GM18868 (cell line): ENCODE data around the gene C22orf23.

Experiments used
- ATAC-seq: cut with Tn5 transposase; IDR thresholded peaks from one replicate; pipeline ENCODE4 v1.9.1; 2021; ENCODE audit warnings: mild to moderate bottlenecking, moderate library complexity; ENCODE audit not compliant: unreplicated experiment

The C22orf23 gene

GRCh38 chr22:37953437-37954179 is at the start of gene C22orf23, which contains the start of gene POLR2F:
C22orf23 (minus strand) TSS chr22:37953601; CDS start chr22:37953149, 452 bp downstream.
POLR2F (plus strand) TSS chr22:37953699; CDS start chr22:37953788, 89 bp downstream.
- peak; percentile 80 for ATAC-seq

GRCh38 chr22:37999640-38000272 is 46.4 kb upstream of the C22orf23 start:
- no peak for ATAC-seq

DNA sequence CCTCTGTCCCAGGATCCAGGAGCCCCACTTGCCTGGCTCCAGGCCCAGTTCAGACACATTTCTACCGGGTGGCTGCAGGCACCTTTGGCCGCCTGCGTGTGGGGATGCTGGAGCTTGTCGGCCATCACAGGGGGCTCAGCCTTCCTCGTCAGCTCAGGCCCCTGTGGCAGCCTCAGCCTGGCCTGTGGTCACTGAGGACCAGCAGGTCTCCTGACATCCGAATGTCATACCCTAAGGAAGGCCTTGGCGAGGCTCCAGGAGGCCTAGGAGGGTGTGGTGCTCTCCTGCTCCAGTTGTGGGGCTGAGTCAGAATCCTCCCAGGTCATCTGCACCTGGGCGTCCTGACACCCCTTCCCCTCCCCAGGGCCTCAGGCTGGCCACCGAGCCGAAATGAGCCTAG is 45.8 kb upstream of the C22orf23 start:
- ATAC-seq = no peak

- no peak for ATAC-seq
Measured at GRCh38 chr22:37998543-37998942, 45.1 kb upstream of the C22orf23 start.

DNA sequence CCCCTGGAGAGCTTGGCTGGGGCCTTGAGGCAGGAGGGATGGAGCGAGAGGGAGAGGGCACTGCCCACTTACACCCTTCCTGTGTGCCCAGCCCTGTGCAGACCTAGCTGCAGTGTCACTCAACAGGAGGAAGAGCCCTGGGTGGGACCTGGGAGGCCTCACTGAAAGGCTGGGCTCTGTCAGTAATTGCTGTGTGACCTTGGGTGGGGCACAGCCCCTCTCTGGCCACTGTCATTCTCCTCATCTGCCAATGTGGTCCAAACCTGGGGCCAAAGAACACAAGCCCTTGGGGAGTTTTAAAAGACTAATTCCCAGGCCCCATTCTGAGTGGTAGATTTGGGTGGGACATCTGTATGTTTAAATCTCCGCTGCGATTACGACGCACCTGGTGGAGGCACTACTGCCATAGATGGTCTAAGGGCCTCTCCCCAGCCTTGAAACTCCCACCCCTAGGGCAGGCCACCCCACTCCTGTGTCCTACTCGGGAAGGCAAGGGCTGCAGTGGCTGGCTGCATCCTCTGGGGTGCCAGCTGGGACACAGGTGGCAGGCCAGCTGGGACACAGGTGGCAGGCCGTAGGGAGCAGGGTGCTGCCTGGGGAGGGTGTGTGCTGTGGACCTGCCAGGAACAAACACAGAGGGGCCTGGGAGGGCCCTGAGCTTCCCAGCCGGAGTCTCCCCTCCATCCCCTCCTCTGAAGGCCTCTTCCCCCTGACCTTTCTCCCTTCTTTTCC is 43.3 kb upstream of the C22orf23 start:
- ATAC-seq = no peak

GRCh38 chr22:37996079-37996478 is 42.7 kb upstream of the C22orf23 start:
- no peak for ATAC-seq

GRCh38 chr22:37995460-37995859 is 42.1 kb upstream of the C22orf23 start:
- no peak for ATAC-seq

GRCh38 chr22:37994982-37995381 is 41.6 kb upstream of the C22orf23 start:
- no peak for ATAC-seq

- no peak for ATAC-seq
Measured at GRCh38 chr22:37994049-37994448, 40.6 kb upstream of the C22orf23 start.

DNA sequence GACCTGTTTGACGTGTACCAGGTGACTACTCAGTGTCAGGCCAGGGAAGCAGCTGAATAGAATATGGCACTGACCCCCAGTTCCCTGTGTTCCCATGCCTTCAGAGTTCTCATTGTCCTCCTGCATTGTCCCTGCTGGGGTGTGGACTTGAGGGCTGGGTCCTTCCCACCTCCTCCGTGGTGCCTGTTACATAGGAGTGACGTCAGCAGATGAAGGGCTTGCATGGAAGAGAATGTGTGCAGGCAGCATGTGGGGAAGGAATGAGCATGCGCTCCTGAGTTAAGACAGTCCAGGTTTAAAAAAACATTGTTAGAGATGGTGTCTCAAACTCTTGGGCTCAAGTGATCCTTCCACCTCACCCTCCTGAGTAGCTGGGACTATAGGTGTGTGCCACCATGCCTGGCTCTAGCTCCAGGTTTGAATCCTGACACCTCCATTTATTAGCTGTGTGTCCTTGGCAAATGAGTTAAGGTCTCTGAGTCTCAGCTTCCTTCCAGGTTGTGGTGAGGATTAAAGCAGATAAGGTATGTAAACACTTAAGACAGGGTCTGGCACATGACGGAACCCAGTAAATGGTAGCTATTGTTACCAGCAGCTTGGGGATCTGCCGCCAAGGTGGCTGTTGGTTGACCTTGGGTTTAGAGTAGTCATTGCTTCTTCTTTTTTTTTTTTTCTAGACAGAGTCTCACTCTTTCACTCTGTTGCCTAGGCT is 38.5 kb upstream of the C22orf23 start:
- ATAC-seq = no peak

GRCh38 chr22:37990862-37991261 is 37.5 kb upstream of the C22orf23 start:
- no peak for ATAC-seq

GRCh38 chr22:37990301-37990700 is 36.9 kb upstream of the C22orf23 start:
- no peak for ATAC-seq

- no peak for ATAC-seq
Measured at GRCh38 chr22:37989146-37990045, 36.0 kb upstream of the C22orf23 start.

DNA sequence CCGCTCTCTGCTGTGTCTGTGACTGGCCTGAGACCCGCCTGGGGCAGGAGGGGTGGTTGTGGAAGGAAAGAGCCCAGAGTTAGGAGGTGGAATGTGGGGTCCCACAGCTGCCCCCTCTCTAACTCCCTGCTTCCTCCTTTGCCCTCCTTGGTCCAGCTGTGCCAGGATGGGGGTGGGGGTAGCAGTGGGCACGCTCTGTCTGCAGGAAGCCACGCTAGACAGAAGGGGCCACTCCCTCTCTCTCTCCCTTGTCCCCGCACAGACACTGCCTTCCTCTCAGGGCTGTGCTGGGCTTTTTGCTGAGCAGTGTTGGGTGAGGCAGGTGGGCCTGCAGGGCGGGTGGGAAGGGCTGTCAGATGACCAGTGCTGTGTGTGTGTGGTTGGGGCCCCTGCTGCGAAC is 33.0 kb upstream of the C22orf23 start:
- ATAC-seq = no peak

DNA sequence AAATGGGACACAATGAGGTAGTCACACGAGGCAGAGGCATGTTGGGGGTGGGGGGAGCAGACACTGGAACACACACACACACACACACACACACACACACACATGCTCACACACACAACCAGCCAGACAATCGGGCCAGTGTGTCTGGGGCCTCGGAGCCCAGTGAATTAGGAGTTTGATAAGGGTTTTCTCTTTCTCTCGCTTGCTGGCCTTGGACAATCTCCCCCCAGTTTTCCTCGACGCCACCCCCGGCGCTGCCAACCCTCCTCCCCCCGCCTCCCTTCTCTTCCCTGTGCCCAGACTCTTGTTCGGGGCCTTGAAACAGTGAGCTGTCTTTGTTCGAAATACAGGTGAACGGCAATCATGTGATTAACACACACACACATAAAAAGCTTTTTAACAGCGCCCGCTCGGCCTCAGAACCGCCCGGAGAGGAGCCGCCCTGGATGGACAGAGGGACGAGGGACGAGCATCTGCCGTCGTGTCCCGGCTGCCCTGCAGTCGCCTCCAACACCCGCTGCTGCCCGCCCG is 32.4 kb upstream of the C22orf23 start:
- no peak for ATAC-seq

DNA sequence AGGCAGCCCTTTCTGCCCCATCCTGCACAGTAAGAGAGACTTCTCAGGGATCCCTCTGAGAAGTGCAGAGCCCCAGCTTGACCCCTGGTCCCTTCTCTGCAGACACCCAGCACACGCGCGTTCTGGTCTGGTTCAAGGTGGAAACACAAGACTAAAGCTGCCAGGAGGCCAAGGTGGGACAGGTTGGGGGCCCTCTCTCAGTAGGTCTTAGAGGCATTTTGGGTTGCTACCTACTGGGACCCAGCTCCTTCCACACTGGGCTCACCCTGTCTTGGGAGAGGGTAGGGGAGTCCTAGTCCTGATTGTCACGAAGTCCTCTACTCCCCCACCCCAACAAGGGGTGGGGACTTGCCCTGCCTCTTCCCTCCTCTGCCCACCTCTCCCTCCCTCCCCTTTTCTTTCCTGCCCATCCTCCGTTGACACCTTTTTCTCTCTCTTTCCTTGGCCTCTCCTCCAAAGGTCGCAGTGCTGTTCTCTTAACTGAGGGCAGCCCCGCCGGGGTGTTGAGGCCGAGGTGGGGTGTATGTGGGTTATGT is 31.7 kb upstream of the C22orf23 start:
- no peak for ATAC-seq

- no peak for ATAC-seq
Measured at GRCh38 chr22:37983860-37984791, 30.7 kb upstream of the C22orf23 start, which contains the start of gene SOX10. SOX10 (minus strand) TSS chr22:37984555; CDS start chr22:37983784, 771 bp downstream.
